Neural cell (in vitro differentiated cells): Measurements from ENCODE around the gene WFDC12. TPM values are rescaled to one million over a fixed set of nuclear protein-coding genes. Genes with fewer than 3 reads are reported as not detected.

ENCODE experiments used
- H2AFZ ChIP-seq: fragments of 200-600, 300-800 bp; sonication (generic), shearing (Covaris generic); 2 replicates; pipeline ENCODE4 v1.6.0; 2014; ENCODE audit warnings: low read depth, mild to moderate bottlenecking, antibody characterized with exemption, low read length, moderate library complexity
- H3F3A ChIP-seq: fragments of 200-600 bp; shearing (Covaris generic); 2 replicates; pipeline ENCODE4 v1.6.1; 2016; ENCODE audit warnings: mild to moderate bottlenecking, moderate library complexity, mixed read lengths, antibody characterized with exemption, low read length; ENCODE audit not compliant: insufficient read depth, poor library complexity, severe bottlenecking
- H3K27ac ChIP-seq: fragments of 200-600, 300-800 bp; sonication (generic), shearing (Covaris generic); 2 replicates; pipeline ENCODE4 v1.5.1; 2014; ENCODE audit warnings: mild to moderate bottlenecking, low read length, moderate library complexity
- H3K27me3 ChIP-seq: fragments of 300-800, 200-600 bp; sonication (generic), shearing (Covaris generic); 2 replicates; pipeline ENCODE4 v1.6.0; 2014; ENCODE audit warnings: mild to moderate bottlenecking, low read depth, low read length, moderate library complexity; ENCODE audit not compliant: insufficient read depth
- H3K36me3 ChIP-seq: fragments of 300-800, 200-600 bp; sonication (generic), shearing (Covaris generic); 2 replicates; pipeline ENCODE4 v1.5.1; 2014; ENCODE audit warnings: mild to moderate bottlenecking, antibody characterized with exemption, low read length, moderate library complexity; ENCODE audit not compliant: insufficient read depth
- H3K4me2 ChIP-seq: fragments of 300-800, 200-600 bp; sonication (generic), shearing (Covaris generic); 2 replicates; pipeline ENCODE4 v1.6.0; 2014; ENCODE audit warnings: mild to moderate bottlenecking, low read length
- H3K4me3 ChIP-seq: fragments of 300-800, 200-600 bp; sonication (generic), shearing (Covaris generic); 2 replicates; pipeline ENCODE4 v1.5.1; 2014; ENCODE audit warnings: mild to moderate bottlenecking, low read length, moderate library complexity
- H3K79me2 ChIP-seq: fragments of 200-600 bp; shearing (Covaris generic); replicated peaks from 2 replicates; pipeline ENCODE4 v1.6.0; 2014; ENCODE audit warnings: mild to moderate bottlenecking, low read length, moderate library complexity; ENCODE audit not compliant: insufficient read depth
- H3K9ac ChIP-seq: fragments of 300-800, 200-600 bp; sonication (generic), shearing (Covaris generic); 2 replicates; pipeline ENCODE4 v1.6.1; 2016; ENCODE audit warnings: mild to moderate bottlenecking, low read length, mixed read lengths
- H3K9me2 ChIP-seq: fragments of 200-600 bp; shearing (Covaris generic); 2 replicates; pipeline ENCODE4 v1.6.1; 2016; ENCODE audit warnings: mild to moderate bottlenecking, low read length, mixed read lengths; ENCODE audit not compliant: insufficient read depth
- H3K9me3 ChIP-seq: fragments of 200-600, 300-800 bp; sonication (generic), shearing (Covaris generic); 2 replicates; pipeline ENCODE4 v1.6.1; 2016; ENCODE audit warnings: mild to moderate bottlenecking, mixed run types, low read length, moderate library complexity, mixed read lengths
- H4K20me1 ChIP-seq: fragments of 200-600 bp; shearing (Covaris generic); 2 replicates; pipeline ENCODE4 v1.6.1; 2016; ENCODE audit warnings: mild to moderate bottlenecking, mixed run types; ENCODE audit not compliant: insufficient read depth
- EP300 ChIP-seq: fragments of 450-650 bp; conservative IDR thresholded peaks from 2 replicates; pipeline ENCODE4 v1.6.1; 2014; ENCODE audit warnings: antibody characterized with exemption, mild to moderate bottlenecking, moderate library complexity; ENCODE audit not compliant: poor library complexity, severe bottlenecking
- EZH2 ChIP-seq: fragments of 200-600, 300-800 bp; shearing (Covaris generic), sonication (generic); IDR thresholded peaks from 2 replicates; pipeline ENCODE4 v1.6.1; 2014; ENCODE audit warnings: antibody characterized with exemption, low read length, borderline replicate concordance, mild to moderate bottlenecking; ENCODE audit not compliant: insufficient read depth, poor library complexity, severe bottlenecking
- MXI1 ChIP-seq: fragments of 450-650 bp; conservative IDR thresholded peaks from 2 replicates; pipeline ENCODE4 v1.6.1; 2014; ENCODE audit warnings: antibody characterized with exemption, mild to moderate bottlenecking; ENCODE audit not compliant: poor library complexity, severe bottlenecking
- POLR2AphosphoS5 ChIP-seq: IDR thresholded peaks from 2 replicates; pipeline ENCODE4 v1.6.1; 2012
- RAD21 ChIP-seq: fragments of 450-650 bp; conservative IDR thresholded peaks from 2 replicates; pipeline ENCODE4 v1.6.1; 2014; ENCODE audit warnings: antibody characterized with exemption, mild to moderate bottlenecking, moderate library complexity
- SMC3 ChIP-seq: fragments of 450-650 bp; conservative IDR thresholded peaks from 2 replicates; pipeline ENCODE4 v1.6.1; 2014; ENCODE audit warnings: antibody characterized with exemption, mild to moderate bottlenecking, moderate library complexity; ENCODE audit not compliant: poor library complexity
- TAF1 ChIP-seq: IDR thresholded peaks from 2 replicates; pipeline ENCODE4 v1.6.1; 2012; ENCODE audit warnings: low read depth
- polyA plus RNA-seq: library from polyadenylated mRNA; depleted of rRNA; stranded (reverse); fragments of >200 nt; gene quantifications from 2 replicates; pipeline ENCODE4 v1.2.3, GENCODE V29; 2014
- TF ChIP-seq, protein P1 (sequence below): fragments of 450-650 bp; IDR thresholded peaks from 2 replicates; pipeline ENCODE4 v1.5.1; 2014; ENCODE audit warnings: antibody characterized with exemption, mild to moderate bottlenecking, moderate library complexity; ENCODE audit not compliant: poor library complexity, severe bottlenecking
- TF ChIP-seq, protein P2 (sequence below): IDR thresholded peaks from 2 replicates; pipeline ENCODE4 v1.6.1; 2012; ENCODE audit warnings: borderline replicate concordance

Gene WFDC12
- polyA plus RNA-seq, 1 donor from 2014 or later, result not detected

DNA sequence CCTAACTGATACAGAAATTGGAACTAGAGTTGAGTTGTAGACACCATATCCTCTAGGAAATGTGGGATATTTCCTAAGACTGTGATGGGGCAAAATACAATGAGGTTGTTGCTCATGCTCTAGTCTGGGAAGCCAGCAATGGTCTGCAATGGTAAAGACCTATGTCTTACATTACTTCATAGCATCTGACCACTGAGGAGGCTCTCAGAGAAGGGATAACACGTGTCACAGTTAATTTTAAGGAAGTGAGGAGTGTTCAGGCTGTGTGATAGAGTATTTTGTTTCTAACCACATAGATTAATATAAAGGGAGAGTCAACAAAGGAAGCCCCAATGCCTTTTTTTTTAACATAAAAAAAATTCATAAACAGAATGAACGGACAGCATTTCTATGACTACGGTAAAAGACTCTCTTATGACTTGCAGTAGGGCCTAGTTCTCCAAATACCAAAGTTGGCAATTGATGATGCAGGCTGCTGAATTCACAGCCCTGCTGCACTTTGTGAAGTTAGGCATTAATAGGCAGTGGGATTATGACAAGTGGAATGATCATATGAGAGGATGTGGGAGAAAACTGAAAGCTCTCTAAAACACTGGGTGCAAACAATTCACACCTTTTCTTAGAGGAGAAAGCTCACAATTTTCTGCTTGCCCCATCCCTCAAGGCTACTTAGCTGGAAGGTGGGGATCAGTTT, 37.0 kb downstream of the WFDC12 start:
- no peak for TF ChIP-seq EZH2
- no peak for TF ChIP-seq POLR2AphosphoS5
- TF ChIP-seq, protein P1, sequence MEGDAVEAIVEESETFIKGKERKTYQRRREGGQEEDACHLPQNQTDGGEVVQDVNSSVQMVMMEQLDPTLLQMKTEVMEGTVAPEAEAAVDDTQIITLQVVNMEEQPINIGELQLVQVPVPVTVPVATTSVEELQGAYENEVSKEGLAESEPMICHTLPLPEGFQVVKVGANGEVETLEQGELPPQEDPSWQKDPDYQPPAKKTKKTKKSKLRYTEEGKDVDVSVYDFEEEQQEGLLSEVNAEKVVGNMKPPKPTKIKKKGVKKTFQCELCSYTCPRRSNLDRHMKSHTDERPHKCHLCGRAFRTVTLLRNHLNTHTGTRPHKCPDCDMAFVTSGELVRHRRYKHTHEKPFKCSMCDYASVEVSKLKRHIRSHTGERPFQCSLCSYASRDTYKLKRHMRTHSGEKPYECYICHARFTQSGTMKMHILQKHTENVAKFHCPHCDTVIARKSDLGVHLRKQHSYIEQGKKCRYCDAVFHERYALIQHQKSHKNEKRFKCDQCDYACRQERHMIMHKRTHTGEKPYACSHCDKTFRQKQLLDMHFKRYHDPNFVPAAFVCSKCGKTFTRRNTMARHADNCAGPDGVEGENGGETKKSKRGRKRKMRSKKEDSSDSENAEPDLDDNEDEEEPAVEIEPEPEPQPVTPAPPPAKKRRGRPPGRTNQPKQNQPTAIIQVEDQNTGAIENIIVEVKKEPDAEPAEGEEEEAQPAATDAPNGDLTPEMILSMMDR, result no peak
- TF ChIP-seq, protein P2, sequence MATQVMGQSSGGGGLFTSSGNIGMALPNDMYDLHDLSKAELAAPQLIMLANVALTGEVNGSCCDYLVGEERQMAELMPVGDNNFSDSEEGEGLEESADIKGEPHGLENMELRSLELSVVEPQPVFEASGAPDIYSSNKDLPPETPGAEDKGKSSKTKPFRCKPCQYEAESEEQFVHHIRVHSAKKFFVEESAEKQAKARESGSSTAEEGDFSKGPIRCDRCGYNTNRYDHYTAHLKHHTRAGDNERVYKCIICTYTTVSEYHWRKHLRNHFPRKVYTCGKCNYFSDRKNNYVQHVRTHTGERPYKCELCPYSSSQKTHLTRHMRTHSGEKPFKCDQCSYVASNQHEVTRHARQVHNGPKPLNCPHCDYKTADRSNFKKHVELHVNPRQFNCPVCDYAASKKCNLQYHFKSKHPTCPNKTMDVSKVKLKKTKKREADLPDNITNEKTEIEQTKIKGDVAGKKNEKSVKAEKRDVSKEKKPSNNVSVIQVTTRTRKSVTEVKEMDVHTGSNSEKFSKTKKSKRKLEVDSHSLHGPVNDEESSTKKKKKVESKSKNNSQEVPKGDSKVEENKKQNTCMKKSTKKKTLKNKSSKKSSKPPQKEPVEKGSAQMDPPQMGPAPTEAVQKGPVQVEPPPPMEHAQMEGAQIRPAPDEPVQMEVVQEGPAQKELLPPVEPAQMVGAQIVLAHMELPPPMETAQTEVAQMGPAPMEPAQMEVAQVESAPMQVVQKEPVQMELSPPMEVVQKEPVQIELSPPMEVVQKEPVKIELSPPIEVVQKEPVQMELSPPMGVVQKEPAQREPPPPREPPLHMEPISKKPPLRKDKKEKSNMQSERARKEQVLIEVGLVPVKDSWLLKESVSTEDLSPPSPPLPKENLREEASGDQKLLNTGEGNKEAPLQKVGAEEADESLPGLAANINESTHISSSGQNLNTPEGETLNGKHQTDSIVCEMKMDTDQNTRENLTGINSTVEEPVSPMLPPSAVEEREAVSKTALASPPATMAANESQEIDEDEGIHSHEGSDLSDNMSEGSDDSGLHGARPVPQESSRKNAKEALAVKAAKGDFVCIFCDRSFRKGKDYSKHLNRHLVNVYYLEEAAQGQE, result no peak
- TF ChIP-seq TAF1, result no peak
- H3K4me2 ChIP-seq, result no peak overlapping the region
- H3K9ac ChIP-seq, result no peak overlapping the region
- no peak overlapping the region for H2AFZ ChIP-seq
- H3K9me2 ChIP-seq, result no peaks in the 10 kb centered on the region
- no peak overlapping the region for H3K4me3 ChIP-seq
- H3F3A ChIP-seq, result no peaks in the 10 kb centered on the region
- H4K20me1 ChIP-seq, result no peaks in the 10 kb centered on the region
- no peaks in the 10 kb centered on the region for H3K27me3 ChIP-seq
- H3K27ac ChIP-seq, result no peak overlapping the region
- H3K79me2 ChIP-seq, result no peaks in the 10 kb centered on the region
- H3K9me3 ChIP-seq, result no peaks in the 10 kb centered on the region
- no peaks in the 10 kb centered on the region for H3K36me3 ChIP-seq

DNA sequence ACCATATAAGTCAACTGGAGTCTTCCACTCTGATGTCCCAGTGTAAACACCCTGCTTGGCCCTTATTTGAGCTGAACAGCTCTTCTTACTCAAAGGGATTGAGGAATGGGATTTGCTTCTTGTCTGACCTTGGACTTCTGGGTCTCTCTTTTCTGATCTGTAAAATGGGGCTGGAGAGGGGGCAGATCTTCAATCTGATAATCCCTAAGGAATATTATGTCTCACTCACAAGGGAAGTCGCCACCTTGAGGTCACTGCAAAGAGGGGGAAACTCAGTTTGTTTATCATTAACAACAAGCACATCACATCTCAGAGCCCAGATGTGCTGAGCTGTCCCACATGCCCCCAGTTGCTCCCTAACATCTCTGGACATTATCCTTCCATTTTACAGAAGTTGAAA, 38.4 kb downstream of the WFDC12 start:
- H4K20me1 ChIP-seq, result no peaks in the 10 kb centered on the region
- no peaks in the 10 kb centered on the region for H3F3A ChIP-seq
- TF ChIP-seq, protein P2, result no peak
- TF ChIP-seq EP300, result no peak
- no peak for TF ChIP-seq EZH2
- TF ChIP-seq MXI1, result no peak
- no peak for TF ChIP-seq SMC3
- TF ChIP-seq, protein P1, result no peak
- no peak for TF ChIP-seq RAD21
- TF ChIP-seq TAF1, result no peak
- TF ChIP-seq POLR2AphosphoS5, result no peak
- no peak overlapping the region for H3K27ac ChIP-seq
- H3K9me2 ChIP-seq, result no peaks in the 10 kb centered on the region
- H3K4me3 ChIP-seq, result no peak overlapping the region
- no peak overlapping the region for H3K9ac ChIP-seq
- no peaks in the 10 kb centered on the region for H3K9me3 ChIP-seq
- H3K27me3 ChIP-seq, result no peaks in the 10 kb centered on the region
- no peaks in the 10 kb centered on the region for H3K79me2 ChIP-seq
- no peak overlapping the region for H3K4me2 ChIP-seq
- H3K36me3 ChIP-seq, result peaks cover 7% of the 10 kb centered on the region
- no peak overlapping the region for H2AFZ ChIP-seq
